HL-60 (cell line): Measurements from ENCODE around the gene ERICH6.
A peak's percentile ranks its signal among the peaks of the same experiment; 100 is the strongest.

Source experiments
- DNase-seq, 2 experiments: peaks; one replicate each; pipeline ENCODE4 v3.0.0-alpha.2; 2010 to 2020; ENCODE audit warnings: low read depth in 1 of 2, low spot score in 1 of 2
- H3K27ac ChIP-seq: fragments of 250-450 bp; sonication (Bioruptor Pico); replicated peaks from 2 replicates; pipeline ENCODE4 v1.5.1; 2020; ENCODE audit warnings: mild to moderate bottlenecking, moderate library complexity
- H3K27me3 ChIP-seq: fragments of 250-450 bp; sonication (Bioruptor Pico); 2 replicates; pipeline ENCODE4 v1.5.1; 2021; ENCODE audit warnings: mild to moderate bottlenecking, moderate library complexity; ENCODE audit not compliant: insufficient read depth, poor library complexity, severe bottlenecking
- H3K4me3 ChIP-seq: replicated peaks from 2 replicates; pipeline ENCODE4 v1.5.1; 2011; ENCODE audit warnings: mild to moderate bottlenecking, control low read depth, low read length; ENCODE audit not compliant: insufficient read depth
- CTCF ChIP-seq: IDR thresholded peaks from one replicate; pipeline ENCODE4 v1.5.1; 2011; ENCODE audit warnings: low read length, control low read depth, inconsistent platforms; ENCODE audit not compliant: insufficient read depth
- GABPA ChIP-seq: IDR thresholded peaks from 2 replicates; pipeline ENCODE4 v1.6.1; 2012; ENCODE audit warnings: low read depth
- POLR2AphosphoS5 ChIP-seq: IDR thresholded peaks from 2 replicates; pipeline ENCODE4 v1.6.1; 2012; ENCODE audit warnings: low read depth
- REST ChIP-seq: IDR thresholded peaks from 2 replicates; pipeline ENCODE4 v1.6.1; 2012; ENCODE audit warnings: low read depth; ENCODE audit not compliant: insufficient replicate concordance
- SPI1 ChIP-seq: IDR thresholded peaks from 2 replicates; pipeline ENCODE4 v1.6.1; 2012; ENCODE audit warnings: low read depth, mild to moderate bottlenecking, borderline replicate concordance

The ERICH6 gene

GRCh38 chr3:150720444-150720843 is 16.7 kb upstream of the ERICH6 start:
- TF ChIP-seq REST (no peak), GABPA (no peak), POLR2AphosphoS5 (no peak)

GRCh38 chr3:150710097-150710496 is 6.4 kb upstream of the ERICH6 start:
- Histone ChIP-seq H3K27ac (no peak overlapping the region), H3K27me3 (no peaks in the 10 kb centered on the region), H3K4me3 (no peak overlapping the region)
- no peak for TF ChIP-seq GABPA
- no peak for TF ChIP-seq POLR2AphosphoS5
- no peak for TF ChIP-seq SPI1
- no peak for TF ChIP-seq REST
- TF ChIP-seq CTCF, result no peak
- no peak for DNase-seq

More at GRCh38 chr3:150720444-150720843, 16.7 kb upstream of the ERICH6 start:
- no peak overlapping the region for H3K27ac ChIP-seq
- H3K4me3 ChIP-seq, result no peak overlapping the region
- no peaks in the 10 kb centered on the region for H3K27me3 ChIP-seq
- DNase-seq, result no peak

- Histone ChIP-seq H3K27ac (peak overlapping the region; percentile 74), H3K4me3 (peak overlapping the region; percentile 63), H3K27me3 (no peaks in the 10 kb centered on the region)
- DNase-seq, result no peak
- TF ChIP-seq GABPA (no peak), CTCF (no peak), SPI1 (no peak), POLR2AphosphoS5 (no peak; the same call in 1 of the 2 replicates), REST (no peak)
These were observed 393 bp downstream of the ERICH6 start for GRCh38 chr3:150703299-150703755.
